HL-60 (cell line): ENCODE measurements around the gene ZP2.
"Not testable (repeated sequence)": the region's sequence is repeated elsewhere in the genome, so short reads cannot be mapped to it uniquely, and the experiment has no call there.

ENCODE experiments used
- DNase-seq, 2 experiments: peaks; one replicate each; pipeline ENCODE4 v3.0.0-alpha.2; 2010 to 2020; ENCODE audit warnings: low read depth in 1 of 2, low spot score in 1 of 2
- H3K27ac ChIP-seq: fragments of 250-450 bp; sonication (Bioruptor Pico); replicated peaks from 2 replicates; pipeline ENCODE4 v1.5.1; 2020; ENCODE audit warnings: mild to moderate bottlenecking, moderate library complexity
- H3K27me3 ChIP-seq: fragments of 250-450 bp; sonication (Bioruptor Pico); 2 replicates; pipeline ENCODE4 v1.5.1; 2021; ENCODE audit warnings: mild to moderate bottlenecking, moderate library complexity; ENCODE audit not compliant: insufficient read depth, poor library complexity, severe bottlenecking
- H3K4me3 ChIP-seq: replicated peaks from 2 replicates; pipeline ENCODE4 v1.5.1; 2011; ENCODE audit warnings: mild to moderate bottlenecking, control low read depth, low read length; ENCODE audit not compliant: insufficient read depth
- CTCF ChIP-seq: IDR thresholded peaks from one replicate; pipeline ENCODE4 v1.5.1; 2011; ENCODE audit warnings: low read length, control low read depth, inconsistent platforms; ENCODE audit not compliant: insufficient read depth
- GABPA ChIP-seq: IDR thresholded peaks from 2 replicates; pipeline ENCODE4 v1.6.1; 2012; ENCODE audit warnings: low read depth
- POLR2AphosphoS5 ChIP-seq: IDR thresholded peaks from 2 replicates; pipeline ENCODE4 v1.6.1; 2012; ENCODE audit warnings: low read depth
- REST ChIP-seq: IDR thresholded peaks from 2 replicates; pipeline ENCODE4 v1.6.1; 2012; ENCODE audit warnings: low read depth; ENCODE audit not compliant: insufficient replicate concordance
- SPI1 ChIP-seq: IDR thresholded peaks from 2 replicates; pipeline ENCODE4 v1.6.1; 2012; ENCODE audit warnings: low read depth, mild to moderate bottlenecking, borderline replicate concordance

The ZP2 gene

GRCh38 chr16:21175397-21175796 lies 36.0 kb downstream of the ZP2 start:
- H3K27ac ChIP-seq, result no peak overlapping the region

GRCh38 chr16:21172650-21173049 lies 38.7 kb downstream of the ZP2 start:
- no peaks in the 10 kb centered on the region for H3K27me3 ChIP-seq
- TF ChIP-seq CTCF (no peak), REST (no peak), POLR2AphosphoS5 (no peak), SPI1 (no peak), GABPA (no peak)
- no peak for DNase-seq
- H3K27ac ChIP-seq, result no peak overlapping the region
- no peak overlapping the region for H3K4me3 ChIP-seq

More at GRCh38 chr16:21175397-21175796, 36.0 kb downstream of the ZP2 start:
- no peak for DNase-seq
- H3K4me3 ChIP-seq, result no peak overlapping the region
- H3K27me3 ChIP-seq, result no peaks in the 10 kb centered on the region
- TF ChIP-seq CTCF (no peak), REST (no peak), SPI1 (no peak), POLR2AphosphoS5 (no peak), GABPA (no peak)

GRCh38 chr16:21170116-21170515 lies 41.3 kb downstream of the ZP2 start:
- DNase-seq, H3K27me3 ChIP-seq, H3K27ac ChIP-seq, H3K4me3 ChIP-seq: not testable (repeated sequence)

GRCh38 chr16:21169249-21169981 lies 42.0 kb downstream of the ZP2 start:
- no peak for DNase-seq
- Histone ChIP-seq H3K27me3 (no peaks in the 10 kb centered on the region), H3K27ac (no peak overlapping the region), H3K4me3 (no peak overlapping the region)
- no peak for TF ChIP-seq GABPA
- no peak for TF ChIP-seq SPI1
- TF ChIP-seq REST, result no peak
- TF ChIP-seq CTCF, result no peak
- TF ChIP-seq POLR2AphosphoS5, result no peak
